ENCODE data around the gene PSPH. TPM values are rescaled to one million over a fixed set of nuclear protein-coding genes. Genes with fewer than 3 reads are reported as not detected.
"Not testable (repeated sequence)": the region's sequence is repeated elsewhere in the genome, so short reads cannot be mapped to it uniquely, and the experiment has no call there.

PSPH gene
- total and polyA plus RNA-seq, 4 donors: 5.5 to 35.9 (median 9.0) TPM

DNA sequence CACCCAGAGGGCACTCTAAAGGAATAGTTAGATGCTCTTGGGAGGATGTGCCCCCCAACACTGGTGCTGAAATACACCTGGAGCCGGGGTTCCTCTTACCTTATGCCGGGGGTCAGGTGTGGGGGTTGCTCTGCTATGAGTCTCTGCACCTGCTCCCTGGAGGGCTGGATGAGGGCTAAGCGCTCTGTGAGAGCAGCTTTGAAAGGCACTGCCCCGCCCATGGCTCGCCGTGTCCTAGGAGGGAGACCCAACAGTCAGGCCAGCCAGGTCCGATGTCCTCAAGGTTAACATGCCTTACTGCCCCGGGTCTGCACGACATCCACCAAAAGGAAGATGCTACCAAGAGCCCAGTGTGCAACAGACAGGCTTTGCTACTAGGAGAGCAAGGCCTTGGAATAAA is 31.7 kb downstream of the PSPH start:
- H3K4me1 ChIP-seq (ENCODE audit: control insufficient read depth in 4 of 4, insufficient read depth in 4 of 4, low read length in 3 of 4): no peaks in the 10 kb centered on the region
- peaks cover 5 to 13% (median 8%) of the 10 kb centered on the region in 4 donors for H3K36me3 ChIP-seq (ENCODE audit: control insufficient read depth in 4 of 4, insufficient read depth in 3 of 4, low read depth in 1 of 4, low read length in 3 of 4)
- H3K27me3 ChIP-seq (ENCODE audit: control insufficient read depth in 4 of 4, insufficient read depth in 4 of 4, low read length in 3 of 4): no peaks in the 10 kb centered on the region
- no peaks in the 10 kb centered on the region for H3K9me3 ChIP-seq (ENCODE audit: control insufficient read depth in 4 of 4, low read length in 3 of 4)
- H3K9ac ChIP-seq (ENCODE audit: low read depth in 1 of 2, low read length in 2 of 2): no peak overlapping the region
- no peak for TF ChIP-seq SP1 (IDR thresholded peaks at IDR 0.05)
- no peak for TF ChIP-seq HNF4A (conservative IDR thresholded peaks at IDR 0.05)
- TF ChIP-seq, protein P1, sequence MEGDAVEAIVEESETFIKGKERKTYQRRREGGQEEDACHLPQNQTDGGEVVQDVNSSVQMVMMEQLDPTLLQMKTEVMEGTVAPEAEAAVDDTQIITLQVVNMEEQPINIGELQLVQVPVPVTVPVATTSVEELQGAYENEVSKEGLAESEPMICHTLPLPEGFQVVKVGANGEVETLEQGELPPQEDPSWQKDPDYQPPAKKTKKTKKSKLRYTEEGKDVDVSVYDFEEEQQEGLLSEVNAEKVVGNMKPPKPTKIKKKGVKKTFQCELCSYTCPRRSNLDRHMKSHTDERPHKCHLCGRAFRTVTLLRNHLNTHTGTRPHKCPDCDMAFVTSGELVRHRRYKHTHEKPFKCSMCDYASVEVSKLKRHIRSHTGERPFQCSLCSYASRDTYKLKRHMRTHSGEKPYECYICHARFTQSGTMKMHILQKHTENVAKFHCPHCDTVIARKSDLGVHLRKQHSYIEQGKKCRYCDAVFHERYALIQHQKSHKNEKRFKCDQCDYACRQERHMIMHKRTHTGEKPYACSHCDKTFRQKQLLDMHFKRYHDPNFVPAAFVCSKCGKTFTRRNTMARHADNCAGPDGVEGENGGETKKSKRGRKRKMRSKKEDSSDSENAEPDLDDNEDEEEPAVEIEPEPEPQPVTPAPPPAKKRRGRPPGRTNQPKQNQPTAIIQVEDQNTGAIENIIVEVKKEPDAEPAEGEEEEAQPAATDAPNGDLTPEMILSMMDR (IDR thresholded peaks at IDR 0.05; ENCODE audit: low read depth, low read length, missing input control): no peak
- TF ChIP-seq TAF1 (conservative IDR thresholded peaks at IDR 0.05): no peak
- TF ChIP-seq EGR1 (IDR thresholded peaks at IDR 0.05; ENCODE audit: low read depth in 2 of 2): no peak
- no peak for TF ChIP-seq HNF4G (IDR thresholded peaks at IDR 0.05)
- no peak for TF ChIP-seq NR2F2 (IDR thresholded peaks at IDR 0.05)
- no peak for TF ChIP-seq YY1 (IDR thresholded peaks at IDR 0.05)
- TF ChIP-seq MAX (IDR thresholded peaks at IDR 0.05): no peak
- TF ChIP-seq RXRA (IDR thresholded peaks at IDR 0.05): no peak
- TF ChIP-seq GABPA (IDR thresholded peaks at IDR 0.05 in 1 of 2, conservative IDR thresholded peaks at IDR 0.05 in 1 of 2): no peak
- no peak for TF ChIP-seq RAD21 (IDR thresholded peaks at IDR 0.05)
- TF ChIP-seq, protein P2, sequence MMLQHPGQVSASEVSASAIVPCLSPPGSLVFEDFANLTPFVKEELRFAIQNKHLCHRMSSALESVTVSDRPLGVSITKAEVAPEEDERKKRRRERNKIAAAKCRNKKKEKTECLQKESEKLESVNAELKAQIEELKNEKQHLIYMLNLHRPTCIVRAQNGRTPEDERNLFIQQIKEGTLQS (IDR thresholded peaks at IDR 0.05): no peak
- TF ChIP-seq, protein P3, sequence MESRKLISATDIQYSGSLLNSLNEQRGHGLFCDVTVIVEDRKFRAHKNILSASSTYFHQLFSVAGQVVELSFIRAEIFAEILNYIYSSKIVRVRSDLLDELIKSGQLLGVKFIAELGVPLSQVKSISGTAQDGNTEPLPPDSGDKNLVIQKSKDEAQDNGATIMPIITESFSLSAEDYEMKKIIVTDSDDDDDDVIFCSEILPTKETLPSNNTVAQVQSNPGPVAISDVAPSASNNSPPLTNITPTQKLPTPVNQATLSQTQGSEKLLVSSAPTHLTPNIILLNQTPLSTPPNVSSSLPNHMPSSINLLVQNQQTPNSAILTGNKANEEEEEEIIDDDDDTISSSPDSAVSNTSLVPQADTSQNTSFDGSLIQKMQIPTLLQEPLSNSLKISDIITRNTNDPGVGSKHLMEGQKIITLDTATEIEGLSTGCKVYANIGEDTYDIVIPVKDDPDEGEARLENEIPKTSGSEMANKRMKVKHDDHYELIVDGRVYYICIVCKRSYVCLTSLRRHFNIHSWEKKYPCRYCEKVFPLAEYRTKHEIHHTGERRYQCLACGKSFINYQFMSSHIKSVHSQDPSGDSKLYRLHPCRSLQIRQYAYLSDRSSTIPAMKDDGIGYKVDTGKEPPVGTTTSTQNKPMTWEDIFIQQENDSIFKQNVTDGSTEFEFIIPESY (IDR thresholded peaks at IDR 0.05): no peak
- no peak for TF ChIP-seq JUND (IDR thresholded peaks at IDR 0.05)
- no peak for TF ChIP-seq REST (IDR thresholded peaks at IDR 0.05)
- TF ChIP-seq FOXA2 (IDR thresholded peaks at IDR 0.05): no peak
- TF ChIP-seq FOXA1 (IDR thresholded peaks at IDR 0.05): no peak
- DNase-seq (ENCODE audit: low spot score): no peak
- WGBS: 87% methylated on average over 9 of the region's 9 CpGs
- H3K4me3 ChIP-seq (ENCODE audit: low read depth in 1 of 3, low read length in 3 of 3): no peak overlapping the region
- no peak overlapping the region for H3K27ac ChIP-seq (ENCODE audit: low read depth in 1 of 2, low read length in 2 of 2)

- WGBS: 92% methylated on average over 3 of the region's 3 CpGs
Measured at GRCh38 chr7:56017015-56017414, 34.2 kb downstream of the PSPH start.

More at GRCh38 chr7:56017015-56017414, 34.2 kb downstream of the PSPH start:
- H3K36me3 ChIP-seq (ENCODE audit: control insufficient read depth in 4 of 4, insufficient read depth in 3 of 4, low read depth in 1 of 4, low read length in 3 of 4): peaks cover 3 to 19% (median 8%) of the 10 kb centered on the region in 4 donors
- DNase-seq (ENCODE audit: low spot score); H3K9me3 ChIP-seq (ENCODE audit: control insufficient read depth in 4 of 4, low read length in 3 of 4); H3K4me3 ChIP-seq (ENCODE audit: low read depth in 1 of 3, low read length in 3 of 3); H3K27me3 ChIP-seq (ENCODE audit: control insufficient read depth in 4 of 4, insufficient read depth in 4 of 4, low read length in 3 of 4); H3K4me1 ChIP-seq (ENCODE audit: control insufficient read depth in 4 of 4, insufficient read depth in 4 of 4, low read length in 3 of 4); H3K9ac ChIP-seq (ENCODE audit: low read depth in 1 of 2, low read length in 2 of 2); H3K27ac ChIP-seq (ENCODE audit: low read depth in 1 of 2, low read length in 2 of 2): not testable (repeated sequence)

Measured in liver (tissue), 9 donors.